ENCODE results near the gene G0S2. TPM values are rescaled to one million over a fixed set of nuclear protein-coding genes. Genes with fewer than 3 reads are reported as not detected.

The G0S2 gene
- total RNA-seq, 1 donor from 2014 or later = 5.9 TPM

- no peak overlapping the region for H3K27ac Mint-ChIP-seq (ENCODE audit: unreplicated experiment)
- no peak for FAIRE-seq
These were observed 46.5 kb upstream of the G0S2 start for GRCh38 chr1:209628618-209629299.

GRCh38 chr1:209629621-209630382, 45.4 kb upstream of the G0S2 start:
- Histone ChIP-seq H4K20me1 (ENCODE audit: insufficient read depth, low read length) (no peaks in the 10 kb centered on the region), H3K36me3 (ENCODE audit: insufficient read depth, low read length) (no peaks in the 10 kb centered on the region), H3K27me3 (ENCODE audit: insufficient read depth, low read length) (no peaks in the 10 kb centered on the region), H3K9ac (ENCODE audit: low read length) (no peak overlapping the region), H3K9me3 (ENCODE audit: insufficient read depth, low read depth, low read length) (no peaks in the 10 kb centered on the region), H3K4me3 (ENCODE audit: insufficient read depth, low read depth, low read length) (no peak overlapping the region), H3K4me2 (ENCODE audit: low read length) (no peak overlapping the region), H3K79me2 (ENCODE audit: insufficient read depth, low read length) (no peaks in the 10 kb centered on the region), H3K4me1 (ENCODE audit: insufficient read depth, low read length) (peaks cover 23% of the 10 kb centered on the region), H2AFZ (ENCODE audit: low read depth, low read length) (no peak overlapping the region), H3K27ac (ENCODE audit: low read depth, low read length) (no peak overlapping the region)
- H3K4me1 Mint-ChIP-seq (ENCODE audit: low read depth, unreplicated experiment) = peaks cover 25% of the 10 kb centered on the region
- TF ChIP-seq EZH2 (IDR thresholded peaks at IDR 0.05; ENCODE audit: insufficient read depth, low read length) (no peak), CTCF (IDR thresholded peaks at IDR 0.05; ENCODE audit: insufficient read depth, low read depth, low read length) (no peak)
- H3K27ac Mint-ChIP-seq (ENCODE audit: unreplicated experiment) = no peak overlapping the region
- no peak overlapping the region for H3K4me3 Mint-ChIP-seq (ENCODE audit: unreplicated experiment)
- DNase-seq (ENCODE audit: low read depth) = no peak
- FAIRE-seq = no peak
- H3K36me3 Mint-ChIP-seq (ENCODE audit: low read depth, unreplicated experiment) = no peaks in the 10 kb centered on the region
- H3K9me3 Mint-ChIP-seq (ENCODE audit: unreplicated experiment) = peaks cover 2% of the 10 kb centered on the region
- peaks cover 17% of the 10 kb centered on the region for H3K27me3 Mint-ChIP-seq (ENCODE audit: low read depth, unreplicated experiment)

More at GRCh38 chr1:209628618-209629299, 46.5 kb upstream of the G0S2 start:
- H3K27me3 Mint-ChIP-seq (ENCODE audit: low read depth, unreplicated experiment) = peaks cover 21% of the 10 kb centered on the region
- H4K20me1 ChIP-seq (ENCODE audit: insufficient read depth, low read length) = no peaks in the 10 kb centered on the region
- no peak overlapping the region for H3K4me2 ChIP-seq (ENCODE audit: low read length)
- no peak overlapping the region for H3K4me3 ChIP-seq (ENCODE audit: insufficient read depth, low read depth, low read length)
- H3K27ac ChIP-seq (ENCODE audit: low read depth, low read length) = no peak overlapping the region
- H2AFZ ChIP-seq (ENCODE audit: low read depth, low read length) = no peak overlapping the region
- H3K36me3 Mint-ChIP-seq (ENCODE audit: low read depth, unreplicated experiment) = no peaks in the 10 kb centered on the region
- H3K79me2 ChIP-seq (ENCODE audit: insufficient read depth, low read length) = no peaks in the 10 kb centered on the region
- no peak overlapping the region for H3K4me3 Mint-ChIP-seq (ENCODE audit: unreplicated experiment)
- H3K9me3 Mint-ChIP-seq (ENCODE audit: unreplicated experiment) = peaks cover 2% of the 10 kb centered on the region
- H3K9me3 ChIP-seq (ENCODE audit: insufficient read depth, low read depth, low read length) = no peaks in the 10 kb centered on the region
- peaks cover 18% of the 10 kb centered on the region for H3K4me1 ChIP-seq (ENCODE audit: insufficient read depth, low read length)
- no peaks in the 10 kb centered on the region for H3K36me3 ChIP-seq (ENCODE audit: insufficient read depth, low read length)
- H3K9ac ChIP-seq (ENCODE audit: low read length) = no peak overlapping the region
- TF ChIP-seq EZH2 (IDR thresholded peaks at IDR 0.05; ENCODE audit: insufficient read depth, low read length) = no peak
- no peak for TF ChIP-seq CTCF (IDR thresholded peaks at IDR 0.05; ENCODE audit: insufficient read depth, low read depth, low read length)
- no peaks in the 10 kb centered on the region for H3K27me3 ChIP-seq (ENCODE audit: insufficient read depth, low read length)
- DNase-seq (ENCODE audit: low read depth) = no peak
- peaks cover 30% of the 10 kb centered on the region for H3K4me1 Mint-ChIP-seq (ENCODE audit: low read depth, unreplicated experiment)
